ENCODE data around the gene PRODH2. TPM values are rescaled to one million over a fixed set of nuclear protein-coding genes. Genes with fewer than 3 reads are reported as not detected.

Gene PRODH2
- polyA plus RNA-seq, 2 of the 4 experiments (the other 2 are of a cell fraction): 0.92 to 1.0 TPM

GRCh38 chr19:35811317-35812219 lies 1.1 kb downstream of the PRODH2 start:
- H3K4me3 ChIP-seq: no peak overlapping the region
- ChIA-PET CTCF (interaction anchor here (0.5 to 1.7 kb wide), 7 partner anchors 12 to 362 kb away, joined by 3 to 5 read pairs (median 3); no protein-coding TSS in a partner anchor), POLR2A (interaction anchor here (0.6 kb wide), 1 partner anchor 24 kb away, joined by 5 read pairs; no protein-coding TSS in a partner anchor)
- no peak for TF ChIP-seq MYC (IDR thresholded peaks at IDR 0.05; ENCODE audit: borderline replicate concordance, low read length)
- no peak for TF ChIP-seq ATOH8 (CRISPR knock-in tag; IDR thresholded peaks at IDR 0.05; ENCODE audit: low read depth)
- TF ChIP-seq POLR2AphosphoS2 (conservative IDR thresholded peaks at IDR 0.05; ENCODE audit: low read length): no peak
- TF ChIP-seq ZFP36 (IDR thresholded peaks at IDR 0.05; ENCODE audit: borderline replicate concordance, partially characterized antibody): no peak
- TF ChIP-seq ZC3H11A (IDR thresholded peaks at IDR 0.05): no peak
- TF ChIP-seq FOSB (CRISPR knock-in tag; IDR thresholded peaks at IDR 0.05): no peak
- no peak for TF ChIP-seq JUNB (IDR thresholded peaks at IDR 0.05)
- TF ChIP-seq BHLHE40 (IDR thresholded peaks at IDR 0.05; ENCODE audit: low read depth, low read length): no peak
- TF ChIP-seq NR3C1 (IDR thresholded peaks at IDR 0.05): no peak
- no peak for TF ChIP-seq CEBPB (IDR thresholded peaks at IDR 0.05)
- TF ChIP-seq ESRRA (IDR thresholded peaks at IDR 0.05; ENCODE audit: borderline replicate concordance, low read length): no peak
- TF ChIP-seq CHD2 (IDR thresholded peaks at IDR 0.05; ENCODE audit: low read length, partially characterized antibody): no peak
- no peak for TF ChIP-seq PBX3 (IDR thresholded peaks at IDR 0.05)
- no peak for TF ChIP-seq NPAS2 (CRISPR knock-in tag; IDR thresholded peaks at IDR 0.05; ENCODE audit: borderline replicate concordance)
- TF ChIP-seq RNF2 (IDR thresholded peaks at IDR 0.05; ENCODE audit: borderline replicate concordance, low read depth): no peak
- TF ChIP-seq MAZ (IDR thresholded peaks at IDR 0.05; ENCODE audit: borderline replicate concordance, low read depth, low read length): no peak
- no peak for TF ChIP-seq EHF (CRISPR knock-in tag; IDR thresholded peaks at IDR 0.05)
- no peak for TF ChIP-seq USF2 (IDR thresholded peaks at IDR 0.05)
- no peak for TF ChIP-seq RFX5 (IDR thresholded peaks at IDR 0.05)
- FAIRE-seq (no peak), DNase-seq (ENCODE audit: low read depth in 1 of 2, low spot score in 1 of 2) (no peak), ATAC-seq (peak; percentile 22 to 34)
- peak overlapping the region in 1 of 2 experiments; percentile 36; a peak in 2 of 6 replicates for H3K27ac ChIP-seq
- H3K9me3 ChIP-seq: no peaks in the 10 kb centered on the region
- H3K4me2 ChIP-seq: no peak overlapping the region
- WGBS (ENCODE audit: missing lambda C conversion rate): 80% methylated on average over 18 of the region's 18 CpGs
- peaks cover 15% of the 10 kb centered on the region for H3K4me1 ChIP-seq

- ATAC-seq (no peak), DNase-seq (ENCODE audit: low read depth in 1 of 2, low spot score in 1 of 2) (no peak), FAIRE-seq (no peak)
- Histone ChIP-seq H3K4me3 (no peak overlapping the region), H3K4me2 (no peak overlapping the region), H3K4me1 (peaks cover 10% of the 10 kb centered on the region), H3K9me3 (no peaks in the 10 kb centered on the region), H3K27ac (no peak overlapping the region)
- WGBS (ENCODE audit: missing lambda C conversion rate): 71% methylated on average over 5 of the region's 5 CpGs
- POLR2A ChIA-PET: no interaction called here
- CTCF ChIA-PET: interaction anchor here (2.4 kb wide), 1 partner anchor 12 kb away, joined by 16 read pairs; no protein-coding TSS in a partner anchor
- no peak for TF ChIP-seq E2F6 (IDR thresholded peaks at IDR 0.05; ENCODE audit: borderline replicate concordance, low read depth)
- TF ChIP-seq TP53 (CRISPR knock-in tag; IDR thresholded peaks at IDR 0.05): no peak
- no peak for TF ChIP-seq NPAS2 (CRISPR knock-in tag; IDR thresholded peaks at IDR 0.05; ENCODE audit: borderline replicate concordance)
Observed at GRCh38 chr19:35807633-35808032, 5.0 kb downstream of the PRODH2 start.

Data from A549 (cell line).